GM19240 (cell line): ENCODE measurements around the gene ZNF529.

Experiments
- DNase-seq: peaks from one replicate; pipeline ENCODE4 v3.0.0; 2011; ENCODE audit warnings: low spot score; ENCODE audit not compliant: insufficient read length

The ZNF529 gene

DNA sequence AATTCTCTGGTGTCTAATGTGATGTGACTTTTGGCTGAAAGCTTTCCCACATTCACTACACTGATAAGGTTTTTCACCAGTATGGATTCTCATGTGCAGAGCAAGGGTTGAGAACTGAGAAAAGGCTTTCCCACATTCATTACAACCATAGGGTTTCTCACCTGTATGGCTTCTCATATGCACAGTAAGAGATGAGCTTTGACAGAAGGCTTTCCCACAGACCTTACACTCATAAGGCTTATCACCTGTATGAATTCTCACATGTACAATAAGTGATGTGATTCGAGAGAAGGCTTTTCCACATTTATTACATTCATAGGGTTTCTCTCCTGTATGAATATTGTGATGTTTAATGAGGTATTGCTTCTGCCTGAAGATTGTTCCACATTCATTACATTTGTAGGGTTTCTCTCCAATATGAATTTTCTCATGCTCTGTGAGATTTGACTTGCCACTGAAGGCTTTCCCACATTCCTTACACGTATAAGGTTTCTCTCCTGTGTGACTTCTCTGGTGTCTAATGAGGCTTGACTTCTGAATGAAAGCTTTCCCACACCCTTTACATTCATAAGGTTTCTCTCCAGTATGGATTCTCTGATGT lies 59.0 kb downstream of the ZNF529 start:
- DNase-seq, result no peak

DNA sequence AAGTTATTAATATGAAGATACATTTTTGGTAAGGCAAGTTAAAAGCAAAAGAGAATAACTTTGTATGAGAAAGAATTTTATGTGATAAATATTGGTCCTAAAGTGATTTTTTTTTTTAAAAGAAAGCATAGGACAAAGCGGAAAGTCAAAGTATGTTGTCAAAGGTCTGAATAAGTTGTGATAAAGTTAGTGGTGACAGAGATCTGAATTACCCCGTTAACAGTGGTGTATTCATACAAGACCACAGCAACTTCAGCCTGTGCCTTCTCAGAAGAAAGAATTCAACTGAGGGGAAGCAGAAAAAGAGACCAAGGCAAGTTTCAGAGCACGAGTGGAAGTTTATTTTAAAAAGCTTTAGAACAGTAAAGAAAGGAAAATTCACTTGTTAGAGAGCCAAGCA lies 64.8 kb downstream of the ZNF529 start:
- no peak for DNase-seq

DNA sequence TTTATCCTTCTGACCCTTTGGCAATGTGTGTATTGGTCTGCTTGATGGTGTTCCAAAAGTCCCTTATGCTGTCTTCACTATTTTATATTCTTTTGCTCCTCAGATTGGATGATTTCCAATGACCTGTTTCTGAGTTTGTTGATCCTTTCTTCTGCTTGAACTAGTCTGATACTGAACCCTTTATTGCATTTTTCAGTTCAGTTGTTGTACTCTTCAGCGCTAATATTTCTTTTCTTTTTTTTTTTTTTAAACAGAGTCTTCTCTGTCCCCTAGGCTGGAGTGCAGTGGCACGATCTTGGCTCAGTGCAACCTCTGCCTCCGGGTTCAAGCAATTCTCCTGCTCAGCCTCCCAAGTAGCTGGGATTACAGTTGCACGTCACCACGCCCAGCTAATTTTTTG lies 71.1 kb downstream of the ZNF529 start:
- no peak for DNase-seq

DNA sequence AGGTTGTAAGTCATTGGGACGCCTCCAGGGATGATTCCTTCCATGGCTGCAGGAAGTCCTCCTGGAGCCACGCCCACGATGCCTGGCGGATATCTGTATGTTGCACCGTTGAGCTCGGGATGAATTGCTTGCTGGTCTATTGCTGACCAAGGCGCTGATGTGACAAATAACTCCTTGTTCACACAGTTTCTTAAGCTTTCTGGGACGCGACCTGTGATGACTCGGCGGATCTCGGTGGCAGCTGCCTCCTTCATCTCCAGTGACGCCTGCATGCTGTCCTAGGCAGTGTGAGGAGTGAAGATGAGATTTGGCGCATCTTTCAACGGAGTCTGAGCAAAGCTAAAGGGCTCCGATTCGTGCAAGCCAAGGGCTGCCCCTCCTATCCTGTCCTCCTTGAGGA lies 76.1 kb downstream of the ZNF529 start:
- no peak for DNase-seq
